ENCODE results near the gene FOXK1.

FOXK1 gene

GRCh38 chr7:4745971-4746919 is 64.2 kb downstream of the FOXK1 start:
- DNase-seq: peak; percentile 55

GRCh38 chr7:4747013-4747412 is 64.9 kb downstream of the FOXK1 start:
- DNase-seq: no peak

- DNase-seq: no peak
These were observed 65.7 kb downstream of the FOXK1 start for GRCh38 chr7:4747746-4748145.

GRCh38 chr7:4748231-4748681 is 66.2 kb downstream of the FOXK1 start:
- no peak for DNase-seq

GRCh38 chr7:4749363-4749762 is 67.3 kb downstream of the FOXK1 start:
- DNase-seq: no peak

GRCh38 chr7:4749798-4750197 is 67.7 kb downstream of the FOXK1 start:
- no peak for DNase-seq

GRCh38 chr7:4751398-4751947 is 69.4 kb downstream of the FOXK1 start:
- no peak for DNase-seq

- peak; percentile 89 for DNase-seq
These were observed 71.7 kb downstream of the FOXK1 start for GRCh38 chr7:4753598-4754432.

- no peak for DNase-seq
These were observed 72.4 kb downstream of the FOXK1 start for GRCh38 chr7:4754433-4755010.

GRCh38 chr7:4755045-4755444 is 73.0 kb downstream of the FOXK1 start:
- DNase-seq: no peak

GRCh38 chr7:4758111-4758510 is 76.0 kb downstream of the FOXK1 start:
- no peak for DNase-seq

- DNase-seq: no peak
These were observed 76.7 kb downstream of the FOXK1 start for GRCh38 chr7:4758791-4759190.

GRCh38 chr7:4759211-4759610 is 77.1 kb downstream of the FOXK1 start:
- DNase-seq: no peak

GRCh38 chr7:4760952-4761351 is 78.9 kb downstream of the FOXK1 start:
- DNase-seq: no peak

GRCh38 chr7:4762121-4763055 is 80.3 kb downstream of the FOXK1 start:
- no peak for DNase-seq

- no peak for DNase-seq
These were observed 81.1 kb downstream of the FOXK1 start for GRCh38 chr7:4763091-4763793.

GRCh38 chr7:4763794-4764185 is 81.7 kb downstream of the FOXK1 start:
- DNase-seq: no peak

- DNase-seq: no peak
These were observed 82.4 kb downstream of the FOXK1 start for GRCh38 chr7:4764402-4765007.

GRCh38 chr7:4765776-4766490 is 83.8 kb downstream of the FOXK1 start:
- DNase-seq: no peak
